Measurements from ENCODE around the gene TRPV5.

DNA sequence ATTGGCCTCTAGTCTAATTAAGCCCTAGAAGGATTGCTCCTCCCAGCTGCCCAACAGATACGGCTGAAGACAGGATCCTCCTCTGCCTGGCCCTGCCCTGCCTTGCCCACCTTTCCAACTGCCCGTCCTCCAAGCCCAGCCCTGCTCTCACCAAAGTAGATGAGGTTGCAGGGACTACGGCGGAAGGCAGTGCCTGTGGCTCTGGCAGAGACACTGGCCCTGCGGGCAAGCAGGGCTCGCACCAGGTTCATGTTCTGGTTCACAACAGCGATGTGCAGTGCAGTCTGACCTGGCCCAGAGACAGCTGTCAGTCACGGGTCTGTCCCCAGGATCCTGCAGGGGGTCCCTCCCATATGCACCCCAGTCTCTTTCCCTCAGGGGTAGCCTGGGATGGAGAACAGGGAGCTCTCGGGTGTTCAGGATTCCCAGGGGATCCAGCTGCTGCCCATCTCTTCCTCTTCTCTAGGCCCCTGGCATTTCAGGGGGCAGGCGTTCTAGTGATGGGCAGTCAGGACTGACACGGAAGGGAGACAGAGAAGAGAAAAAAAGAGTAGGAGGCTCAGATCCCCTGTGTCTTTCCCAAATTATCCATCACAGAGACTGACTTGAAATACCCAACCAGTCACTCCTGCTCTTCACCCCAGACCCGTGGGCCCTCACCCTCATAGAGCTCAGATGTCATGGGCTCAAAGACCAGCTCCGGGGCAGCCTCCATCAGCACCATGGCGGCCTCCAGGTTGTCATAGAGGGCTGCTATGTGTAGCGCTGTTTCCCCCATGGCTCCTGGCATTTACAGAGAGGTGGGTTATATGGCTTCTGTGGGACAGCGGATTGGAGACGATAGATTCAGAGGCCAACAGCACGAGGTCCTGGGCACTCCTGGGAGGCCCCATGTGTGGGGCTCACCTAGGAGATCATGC is 56.3 kb downstream of the TRPV5 start:
- TF ChIP-seq, protein P1, sequence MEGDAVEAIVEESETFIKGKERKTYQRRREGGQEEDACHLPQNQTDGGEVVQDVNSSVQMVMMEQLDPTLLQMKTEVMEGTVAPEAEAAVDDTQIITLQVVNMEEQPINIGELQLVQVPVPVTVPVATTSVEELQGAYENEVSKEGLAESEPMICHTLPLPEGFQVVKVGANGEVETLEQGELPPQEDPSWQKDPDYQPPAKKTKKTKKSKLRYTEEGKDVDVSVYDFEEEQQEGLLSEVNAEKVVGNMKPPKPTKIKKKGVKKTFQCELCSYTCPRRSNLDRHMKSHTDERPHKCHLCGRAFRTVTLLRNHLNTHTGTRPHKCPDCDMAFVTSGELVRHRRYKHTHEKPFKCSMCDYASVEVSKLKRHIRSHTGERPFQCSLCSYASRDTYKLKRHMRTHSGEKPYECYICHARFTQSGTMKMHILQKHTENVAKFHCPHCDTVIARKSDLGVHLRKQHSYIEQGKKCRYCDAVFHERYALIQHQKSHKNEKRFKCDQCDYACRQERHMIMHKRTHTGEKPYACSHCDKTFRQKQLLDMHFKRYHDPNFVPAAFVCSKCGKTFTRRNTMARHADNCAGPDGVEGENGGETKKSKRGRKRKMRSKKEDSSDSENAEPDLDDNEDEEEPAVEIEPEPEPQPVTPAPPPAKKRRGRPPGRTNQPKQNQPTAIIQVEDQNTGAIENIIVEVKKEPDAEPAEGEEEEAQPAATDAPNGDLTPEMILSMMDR (IDR thresholded peaks at IDR 0.05), result no peak
- TF ChIP-seq POLR2A (IDR thresholded peaks at IDR 0.05; ENCODE audit: low read depth), result no peak
